Measurements from ENCODE around the gene FOXP4. TPM values are rescaled to one million over a fixed set of nuclear protein-coding genes. Genes with fewer than 3 reads are reported as not detected.

Gene FOXP4
- total RNA-seq, 1 donor from 2014 or later: 22.4 TPM

DNA sequence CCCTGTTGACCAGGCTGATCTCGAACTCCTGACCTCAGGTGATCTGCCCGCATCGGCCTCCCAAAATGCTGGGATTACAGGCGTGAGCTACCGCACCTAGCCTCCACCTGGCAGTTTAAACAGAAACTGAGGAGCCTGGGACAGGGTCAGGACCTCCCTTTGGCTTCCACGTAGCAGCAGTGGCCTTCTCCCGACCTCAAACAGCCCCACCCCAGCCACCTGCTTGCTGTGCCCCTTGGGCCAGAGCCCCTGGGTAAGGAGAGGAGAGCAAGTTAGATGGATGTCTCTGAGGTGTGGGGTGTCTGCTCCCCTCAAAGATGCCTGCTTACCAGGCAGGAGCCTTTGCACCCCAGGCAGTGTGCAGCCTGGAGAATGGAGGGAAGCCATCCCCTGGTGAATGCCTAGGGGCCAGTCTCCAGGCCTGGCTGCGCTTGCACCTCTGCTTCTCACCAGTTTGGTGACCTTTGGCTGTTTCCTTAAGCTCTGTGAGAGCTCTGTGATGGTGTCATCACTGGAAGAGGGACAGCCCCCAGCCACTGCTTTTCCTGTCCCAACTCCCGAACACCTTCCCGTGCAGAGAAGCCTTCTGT lies 50.0 kb downstream of the FOXP4 start:
- H3K4me3 ChIP-seq (ENCODE audit: low read depth, low read length): no peak overlapping the region
- H3K36me3 ChIP-seq (ENCODE audit: control insufficient read depth, insufficient read depth, low read length): peaks cover 1% of the 10 kb centered on the region
- no peaks in the 10 kb centered on the region for H3K27me3 ChIP-seq (ENCODE audit: control insufficient read depth, insufficient read depth, low read length)
- TF ChIP-seq, protein P1, sequence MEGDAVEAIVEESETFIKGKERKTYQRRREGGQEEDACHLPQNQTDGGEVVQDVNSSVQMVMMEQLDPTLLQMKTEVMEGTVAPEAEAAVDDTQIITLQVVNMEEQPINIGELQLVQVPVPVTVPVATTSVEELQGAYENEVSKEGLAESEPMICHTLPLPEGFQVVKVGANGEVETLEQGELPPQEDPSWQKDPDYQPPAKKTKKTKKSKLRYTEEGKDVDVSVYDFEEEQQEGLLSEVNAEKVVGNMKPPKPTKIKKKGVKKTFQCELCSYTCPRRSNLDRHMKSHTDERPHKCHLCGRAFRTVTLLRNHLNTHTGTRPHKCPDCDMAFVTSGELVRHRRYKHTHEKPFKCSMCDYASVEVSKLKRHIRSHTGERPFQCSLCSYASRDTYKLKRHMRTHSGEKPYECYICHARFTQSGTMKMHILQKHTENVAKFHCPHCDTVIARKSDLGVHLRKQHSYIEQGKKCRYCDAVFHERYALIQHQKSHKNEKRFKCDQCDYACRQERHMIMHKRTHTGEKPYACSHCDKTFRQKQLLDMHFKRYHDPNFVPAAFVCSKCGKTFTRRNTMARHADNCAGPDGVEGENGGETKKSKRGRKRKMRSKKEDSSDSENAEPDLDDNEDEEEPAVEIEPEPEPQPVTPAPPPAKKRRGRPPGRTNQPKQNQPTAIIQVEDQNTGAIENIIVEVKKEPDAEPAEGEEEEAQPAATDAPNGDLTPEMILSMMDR (IDR thresholded peaks at IDR 0.05; ENCODE audit: insufficient read depth, low read length, poor library complexity, severe bottlenecking): no peak
- DNase-seq (ENCODE audit: low read depth): no peak

DNA sequence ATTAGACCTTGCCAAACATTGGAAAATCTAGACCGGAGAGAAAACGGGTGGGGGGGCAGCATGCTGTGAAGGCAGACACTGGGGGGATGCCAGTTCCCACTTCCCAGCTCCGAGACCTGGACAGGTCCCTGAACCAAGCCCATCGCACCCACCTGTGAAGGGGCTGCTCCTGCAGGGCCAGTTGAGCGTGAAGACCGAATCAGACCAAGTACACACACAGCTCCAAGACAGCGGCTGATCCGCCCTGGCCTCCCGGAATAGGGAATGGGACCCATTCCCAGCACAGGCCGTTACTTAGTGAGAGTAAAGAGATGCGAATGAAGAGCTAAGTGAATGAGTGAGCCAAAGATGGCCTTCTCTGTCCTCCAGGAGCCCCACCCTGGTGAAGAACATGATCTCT lies 50.6 kb downstream of the FOXP4 start:
- DNase-seq (ENCODE audit: low read depth): no peak
- no peak overlapping the region for H3K4me3 ChIP-seq (ENCODE audit: low read depth, low read length)
- TF ChIP-seq, protein P1 (IDR thresholded peaks at IDR 0.05; ENCODE audit: insufficient read depth, low read length, poor library complexity, severe bottlenecking): no peak
- peaks cover 1% of the 10 kb centered on the region for H3K36me3 ChIP-seq (ENCODE audit: control insufficient read depth, insufficient read depth, low read length)
- no peaks in the 10 kb centered on the region for H3K27me3 ChIP-seq (ENCODE audit: control insufficient read depth, insufficient read depth, low read length)

DNA sequence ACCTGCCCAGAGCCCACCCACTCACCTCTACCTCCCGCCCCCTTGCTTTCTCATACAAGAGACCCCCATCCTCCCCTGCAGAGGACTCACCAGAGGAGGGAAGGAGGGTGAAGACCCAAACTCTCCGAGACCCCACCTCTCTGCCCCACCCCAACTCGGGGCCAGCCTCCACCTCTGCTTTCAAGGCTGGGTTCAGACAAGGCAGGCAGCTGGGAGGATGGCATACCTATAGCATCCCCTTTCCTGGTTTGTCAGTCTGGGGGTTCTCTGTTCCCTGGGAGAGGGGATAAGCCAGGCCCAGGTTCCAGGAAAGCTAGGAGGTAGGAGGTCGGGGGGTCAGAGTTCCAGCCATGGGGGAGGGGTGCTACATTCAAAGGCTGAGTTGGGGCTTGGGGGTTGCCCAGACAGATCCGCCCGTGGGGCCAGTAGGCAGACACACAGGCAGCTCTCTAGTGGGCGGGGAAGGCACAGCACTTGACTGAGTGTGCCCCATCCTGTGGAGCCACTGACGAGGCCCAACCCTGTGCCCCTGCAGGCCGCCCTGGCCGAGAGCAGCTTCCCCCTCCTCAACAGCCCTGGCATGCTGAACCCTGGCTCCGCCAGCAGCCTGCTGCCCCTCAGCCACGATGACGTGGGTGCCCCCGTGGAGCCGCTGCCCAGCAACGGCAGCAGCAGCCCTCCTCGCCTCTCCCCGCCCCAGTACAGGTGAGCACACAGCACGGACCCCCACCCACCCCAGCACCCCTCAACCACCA lies 51.2 kb downstream of the FOXP4 start:
- TF ChIP-seq, protein P1 (IDR thresholded peaks at IDR 0.05; ENCODE audit: insufficient read depth, low read length, poor library complexity, severe bottlenecking): no peak
- Histone ChIP-seq H3K27me3 (ENCODE audit: control insufficient read depth, insufficient read depth, low read length) (no peaks in the 10 kb centered on the region), H3K36me3 (ENCODE audit: control insufficient read depth, insufficient read depth, low read length) (peaks cover 1% of the 10 kb centered on the region), H3K4me3 (ENCODE audit: low read depth, low read length) (no peak overlapping the region)
- DNase-seq (ENCODE audit: low read depth): no peak

DNA sequence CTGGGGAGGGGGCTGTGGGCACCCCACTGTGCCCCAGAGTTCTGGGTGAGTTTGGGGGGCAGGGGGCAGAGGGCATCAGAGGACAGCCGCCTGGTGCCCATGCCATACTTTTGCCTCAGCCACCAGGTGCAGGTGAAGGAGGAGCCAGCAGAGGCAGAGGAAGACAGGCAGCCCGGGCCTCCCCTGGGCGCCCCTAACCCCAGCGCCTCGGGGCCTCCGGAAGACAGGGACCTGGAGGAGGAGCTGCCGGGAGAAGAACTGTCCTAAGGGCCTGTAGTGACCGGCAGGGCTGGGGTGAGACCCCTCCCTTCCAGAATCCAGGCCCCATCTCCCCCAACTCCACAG lies 52.5 kb downstream of the FOXP4 start:
- Histone ChIP-seq H3K36me3 (ENCODE audit: control insufficient read depth, insufficient read depth, low read length) (no peaks in the 10 kb centered on the region), H3K4me3 (ENCODE audit: low read depth, low read length) (no peak overlapping the region), H3K27me3 (ENCODE audit: control insufficient read depth, insufficient read depth, low read length) (no peaks in the 10 kb centered on the region)
- DNase-seq (ENCODE audit: low read depth): no peak
- TF ChIP-seq, protein P1 (IDR thresholded peaks at IDR 0.05; ENCODE audit: insufficient read depth, low read length, poor library complexity, severe bottlenecking): no peak

DNA sequence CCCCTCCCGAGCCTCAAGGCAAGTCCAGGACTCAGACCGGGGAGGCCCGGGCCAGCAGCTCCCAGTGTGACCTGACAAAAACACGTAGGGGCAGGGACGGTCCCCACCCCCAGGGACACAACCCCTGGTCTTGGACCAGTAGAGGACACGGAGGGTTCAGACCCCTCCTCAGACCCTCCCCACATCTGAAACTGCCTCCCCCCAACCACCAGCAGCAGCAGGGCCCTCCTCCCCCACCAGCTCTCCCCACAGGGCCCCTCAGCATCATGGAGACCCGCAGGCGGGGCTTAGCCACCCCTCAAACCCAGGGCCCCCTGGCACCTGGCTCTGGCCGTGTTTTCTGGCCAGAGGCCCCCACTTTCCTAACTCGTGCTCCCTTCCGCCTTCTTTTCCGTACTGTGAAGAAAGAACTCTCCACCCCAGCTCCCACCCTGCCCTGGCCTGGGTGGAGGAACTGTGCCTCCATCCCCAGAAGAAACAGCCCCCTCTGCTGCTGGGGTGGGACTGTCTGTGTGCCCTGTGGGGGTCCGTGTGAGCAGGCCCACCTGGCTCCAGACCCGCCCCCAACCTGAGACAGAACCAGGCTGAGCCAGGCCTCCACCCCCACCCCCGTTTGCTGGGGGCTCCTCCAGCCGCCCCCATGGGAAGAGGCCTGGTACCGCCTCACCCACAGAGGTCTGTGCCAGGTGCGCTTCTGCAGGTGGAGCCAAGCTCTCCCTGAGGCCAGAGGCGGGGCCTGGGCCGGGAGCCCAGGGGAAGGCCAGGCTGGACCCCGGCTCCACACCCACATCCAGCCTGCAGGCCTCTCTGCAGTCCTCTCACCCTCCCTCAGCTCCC lies 53.1 kb downstream of the FOXP4 start:
- TF ChIP-seq, protein P1 (IDR thresholded peaks at IDR 0.05; ENCODE audit: insufficient read depth, low read length, poor library complexity, severe bottlenecking): no peak
- Histone ChIP-seq H3K36me3 (ENCODE audit: control insufficient read depth, insufficient read depth, low read length) (no peaks in the 10 kb centered on the region), H3K4me3 (ENCODE audit: low read depth, low read length) (no peak overlapping the region), H3K27me3 (ENCODE audit: control insufficient read depth, insufficient read depth, low read length) (no peaks in the 10 kb centered on the region)
- no peak for DNase-seq (ENCODE audit: low read depth)
